ENCODE measurements around the gene IFRD2.

IFRD2 gene

DNA sequence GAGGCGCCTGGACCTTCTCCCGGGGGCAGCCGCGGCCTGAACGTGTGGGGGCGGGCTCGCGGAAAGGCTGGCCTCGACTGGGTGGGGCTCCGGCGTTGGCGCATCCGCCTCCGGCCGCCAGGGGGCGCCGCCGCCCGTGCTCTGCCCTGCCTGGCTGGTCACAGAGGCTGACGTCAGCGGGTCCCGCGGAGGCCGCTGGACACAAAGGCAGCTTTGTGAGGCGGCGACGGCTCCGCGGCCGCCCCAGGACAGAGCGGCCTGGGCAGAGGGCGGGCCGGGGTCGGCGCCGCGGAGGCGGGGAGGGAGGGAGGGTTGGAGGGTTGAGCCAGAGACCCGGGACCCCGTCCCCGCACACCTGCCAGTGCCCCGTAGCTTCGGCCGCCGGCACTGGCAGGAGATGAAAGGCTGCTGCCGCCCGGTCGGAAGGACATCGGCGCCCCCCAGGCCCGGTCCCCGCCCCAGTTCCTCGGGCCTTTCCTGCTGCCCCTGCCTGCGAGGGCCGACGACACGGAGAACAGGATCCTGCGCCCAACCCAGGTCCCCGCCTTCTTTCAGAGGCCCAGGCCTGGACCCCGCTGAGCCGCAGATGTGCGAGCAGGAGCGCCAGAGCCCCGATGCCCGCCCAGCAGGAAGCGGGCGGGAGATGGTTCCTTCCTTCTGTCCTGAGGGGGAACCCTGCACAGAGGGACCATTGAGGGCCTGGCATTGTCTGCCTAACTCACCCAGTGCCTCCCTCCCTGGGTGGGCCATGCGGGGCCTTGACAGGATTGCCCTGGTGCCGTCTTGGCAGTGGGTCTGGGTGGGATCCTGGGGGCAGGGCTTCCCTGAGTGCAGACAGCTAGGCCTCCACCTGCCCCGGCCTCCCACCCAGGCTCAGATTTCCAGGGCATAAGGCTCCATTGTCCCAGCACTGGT lies 31.9 kb downstream of the IFRD2 start:
- H2AFZ ChIP-seq (ENCODE audit: low read depth, low read length): no peak overlapping the region
- peaks cover 26% of the 10 kb centered on the region for H3K36me3 ChIP-seq (ENCODE audit: insufficient read depth, low read length)
- H3K4me1 ChIP-seq (ENCODE audit: insufficient read depth, low read length): peaks cover 59% of the 10 kb centered on the region
- peak overlapping the region; percentile 39 for H3K4me3 ChIP-seq (ENCODE audit: low read length)
- H3K9me3 ChIP-seq (ENCODE audit: low read length): no peaks in the 10 kb centered on the region
- no peaks in the 10 kb centered on the region for H3K27me3 ChIP-seq (ENCODE audit: insufficient read depth, low read length)

DNA sequence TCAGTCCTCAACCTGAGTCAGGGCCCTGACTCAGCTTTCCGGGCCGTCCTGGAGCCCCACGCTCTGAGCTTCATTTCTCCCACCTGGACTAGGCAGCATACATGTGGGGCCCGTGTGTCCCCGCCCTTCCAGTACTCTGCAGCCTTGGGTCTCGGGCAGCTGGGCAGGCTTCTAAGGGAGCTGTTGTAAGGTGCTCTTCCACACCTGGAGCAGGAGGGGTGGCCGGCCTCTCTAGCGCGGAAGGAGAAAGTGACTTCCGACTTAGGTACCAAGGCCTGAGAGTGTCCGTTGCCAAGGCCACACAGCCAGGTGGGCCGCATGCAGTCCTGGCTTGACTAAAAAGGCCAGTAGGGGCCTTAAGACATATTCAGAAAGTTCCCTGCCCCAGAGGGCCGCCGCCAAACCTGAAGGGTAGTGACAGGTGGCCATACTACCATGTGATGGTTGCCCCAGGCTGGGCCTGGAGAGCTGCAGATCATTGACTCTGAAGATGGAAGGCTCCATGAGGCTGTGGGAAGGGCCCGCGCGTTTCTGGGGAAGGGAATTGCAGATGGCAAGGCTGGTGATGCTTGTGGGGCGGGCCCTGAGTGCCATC lies 32.7 kb downstream of the IFRD2 start:
- Histone ChIP-seq H3K4me1 (ENCODE audit: insufficient read depth, low read length) (peaks cover 52% of the 10 kb centered on the region), H3K36me3 (ENCODE audit: insufficient read depth, low read length) (peaks cover 32% of the 10 kb centered on the region), H3K27me3 (ENCODE audit: insufficient read depth, low read length) (no peaks in the 10 kb centered on the region), H3K9me3 (ENCODE audit: low read length) (no peaks in the 10 kb centered on the region), H3K4me3 (ENCODE audit: low read length) (no peak overlapping the region), H2AFZ (ENCODE audit: low read depth, low read length) (no peak overlapping the region)

- H3K27me3 ChIP-seq (ENCODE audit: insufficient read depth, low read length): no peaks in the 10 kb centered on the region
- H3K4me1 ChIP-seq (ENCODE audit: insufficient read depth, low read length): peaks cover 46% of the 10 kb centered on the region
- H3K4me3 ChIP-seq (ENCODE audit: low read length): no peak overlapping the region
- H3K9me3 ChIP-seq (ENCODE audit: low read length): no peaks in the 10 kb centered on the region
- no peak overlapping the region for H2AFZ ChIP-seq (ENCODE audit: low read depth, low read length)
- H3K36me3 ChIP-seq (ENCODE audit: insufficient read depth, low read length): peaks cover 38% of the 10 kb centered on the region
These were observed 33.2 kb downstream of the IFRD2 start for GRCh38 chr3:50258979-50259378.

GRCh38 chr3:50258029-50258680 lies 34.1 kb downstream of the IFRD2 start:
- Histone ChIP-seq H3K36me3 (ENCODE audit: insufficient read depth, low read length) (peaks cover 44% of the 10 kb centered on the region), H3K4me1 (ENCODE audit: insufficient read depth, low read length) (peaks cover 41% of the 10 kb centered on the region), H3K27me3 (ENCODE audit: insufficient read depth, low read length) (no peaks in the 10 kb centered on the region), H3K4me3 (ENCODE audit: low read length) (no peak overlapping the region), H2AFZ (ENCODE audit: low read depth, low read length) (no peak overlapping the region), H3K9me3 (ENCODE audit: low read length) (no peaks in the 10 kb centered on the region)

DNA sequence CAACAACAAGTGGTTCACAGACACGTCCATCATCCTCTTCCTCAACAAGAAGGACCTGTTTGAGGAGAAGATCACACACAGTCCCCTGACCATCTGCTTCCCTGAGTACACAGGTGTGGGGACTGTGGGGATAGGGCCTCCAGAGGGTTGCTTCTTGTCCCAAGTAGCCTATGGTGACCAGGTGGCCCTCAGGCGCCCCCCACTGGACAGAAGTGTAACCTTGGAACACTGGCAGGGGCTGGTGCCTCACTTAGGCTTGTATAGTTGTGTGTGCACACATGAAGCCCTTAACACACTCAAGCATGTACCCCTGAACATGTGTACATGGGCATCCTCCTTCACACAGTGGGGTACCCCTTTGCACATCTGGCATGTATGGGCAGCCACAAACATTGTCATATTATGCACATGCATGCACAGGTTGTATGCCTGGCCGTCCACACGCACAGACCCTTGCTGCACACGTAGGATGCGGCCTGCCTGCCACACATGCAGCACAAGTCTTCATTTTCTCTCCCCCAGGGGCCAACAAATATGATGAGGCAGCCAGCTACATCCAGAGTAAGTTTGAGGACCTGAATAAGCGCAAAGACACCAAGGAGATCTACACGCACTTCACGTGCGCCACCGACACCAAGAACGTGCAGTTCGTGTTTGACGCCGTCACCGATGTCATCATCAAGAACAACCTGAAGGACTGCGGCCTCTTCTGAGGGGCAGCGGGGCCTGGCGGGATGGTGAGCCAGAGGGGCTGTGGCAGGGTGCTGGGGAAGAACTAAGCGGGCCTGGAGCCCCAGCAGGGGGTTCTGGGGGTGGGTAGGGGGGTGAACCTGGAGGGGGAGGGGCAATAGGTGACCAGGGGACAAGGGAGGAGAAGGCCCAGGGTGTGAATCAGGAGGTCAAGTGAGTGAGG lies 35.0 kb downstream of the IFRD2 start:
- Histone ChIP-seq H3K9me3 (ENCODE audit: low read length) (no peaks in the 10 kb centered on the region), H3K36me3 (ENCODE audit: insufficient read depth, low read length) (peaks cover 53% of the 10 kb centered on the region), H3K4me1 (ENCODE audit: insufficient read depth, low read length) (peaks cover 41% of the 10 kb centered on the region), H3K4me3 (ENCODE audit: low read length) (no peak overlapping the region), H3K27me3 (ENCODE audit: insufficient read depth, low read length) (no peaks in the 10 kb centered on the region), H2AFZ (ENCODE audit: low read depth, low read length) (no peak overlapping the region)

- Histone ChIP-seq H3K36me3 (ENCODE audit: insufficient read depth, low read length) (peaks cover 68% of the 10 kb centered on the region), H3K4me3 (ENCODE audit: low read length) (no peak overlapping the region), H3K9me3 (ENCODE audit: low read length) (no peaks in the 10 kb centered on the region), H3K4me1 (ENCODE audit: insufficient read depth, low read length) (peaks cover 28% of the 10 kb centered on the region), H2AFZ (ENCODE audit: low read depth, low read length) (no peak overlapping the region), H3K27me3 (ENCODE audit: insufficient read depth, low read length) (no peaks in the 10 kb centered on the region)
These were observed 37.0 kb downstream of the IFRD2 start for GRCh38 chr3:50255251-50255615.

- H3K9me3 ChIP-seq (ENCODE audit: low read length): no peaks in the 10 kb centered on the region
- H3K4me1 ChIP-seq (ENCODE audit: insufficient read depth, low read length): peaks cover 27% of the 10 kb centered on the region
- no peak overlapping the region for H3K4me3 ChIP-seq (ENCODE audit: low read length)
- H2AFZ ChIP-seq (ENCODE audit: low read depth, low read length): no peak overlapping the region
- no peaks in the 10 kb centered on the region for H3K27me3 ChIP-seq (ENCODE audit: insufficient read depth, low read length)
- H3K36me3 ChIP-seq (ENCODE audit: insufficient read depth, low read length): peaks cover 73% of the 10 kb centered on the region
These were observed 37.5 kb downstream of the IFRD2 start for GRCh38 chr3:50254577-50255250.

DNA sequence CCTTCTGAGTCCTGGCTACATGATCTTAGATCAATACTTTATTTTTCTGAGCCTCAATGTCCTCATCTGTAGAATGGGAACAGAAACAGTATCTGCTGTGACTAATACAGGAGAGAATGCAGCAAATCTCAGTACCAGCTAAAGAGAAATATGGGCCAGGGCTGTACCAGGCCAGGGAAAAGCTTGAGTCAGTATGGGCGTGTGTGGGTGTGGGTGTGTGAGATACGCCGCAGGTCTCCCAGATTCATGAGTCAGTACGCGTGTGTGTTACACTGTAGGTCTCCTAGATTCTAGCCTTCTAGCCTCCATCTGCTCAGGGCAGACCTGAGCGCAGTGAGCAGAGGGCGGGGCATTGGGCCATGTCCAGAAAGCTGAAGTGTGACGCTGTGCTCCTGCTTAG lies 41.0 kb downstream of the IFRD2 start:
- no peaks in the 10 kb centered on the region for H3K27me3 ChIP-seq (ENCODE audit: insufficient read depth, low read length)
- H3K9me3 ChIP-seq (ENCODE audit: low read length): no peaks in the 10 kb centered on the region
- no peak overlapping the region for H3K4me3 ChIP-seq (ENCODE audit: low read length)
- peaks cover 64% of the 10 kb centered on the region for H3K36me3 ChIP-seq (ENCODE audit: insufficient read depth, low read length)
- no peak overlapping the region for H2AFZ ChIP-seq (ENCODE audit: low read depth, low read length)
- peaks cover 16% of the 10 kb centered on the region for H3K4me1 ChIP-seq (ENCODE audit: insufficient read depth, low read length)

- Histone ChIP-seq H3K36me3 (ENCODE audit: insufficient read depth, low read length) (peaks cover 61% of the 10 kb centered on the region), H3K4me3 (ENCODE audit: low read length) (no peak overlapping the region), H3K27me3 (ENCODE audit: insufficient read depth, low read length) (no peaks in the 10 kb centered on the region), H3K4me1 (ENCODE audit: insufficient read depth, low read length) (peaks cover 23% of the 10 kb centered on the region), H3K9me3 (ENCODE audit: low read length) (no peaks in the 10 kb centered on the region), H2AFZ (ENCODE audit: low read depth, low read length) (no peak overlapping the region)
These were observed 41.7 kb downstream of the IFRD2 start for GRCh38 chr3:50250514-50250913.

GRCh38 chr3:50249457-50249856 lies 42.8 kb downstream of the IFRD2 start:
- H3K36me3 ChIP-seq (ENCODE audit: insufficient read depth, low read length): peaks cover 52% of the 10 kb centered on the region
- H2AFZ ChIP-seq (ENCODE audit: low read depth, low read length): no peak overlapping the region
- no peaks in the 10 kb centered on the region for H3K27me3 ChIP-seq (ENCODE audit: insufficient read depth, low read length)
- H3K9me3 ChIP-seq (ENCODE audit: low read length): no peaks in the 10 kb centered on the region
- peaks cover 27% of the 10 kb centered on the region for H3K4me1 ChIP-seq (ENCODE audit: insufficient read depth, low read length)
- H3K4me3 ChIP-seq (ENCODE audit: low read length): no peak overlapping the region

- Histone ChIP-seq H3K9me3 (ENCODE audit: low read length) (no peaks in the 10 kb centered on the region), H3K4me3 (ENCODE audit: low read length) (no peak overlapping the region), H3K36me3 (ENCODE audit: insufficient read depth, low read length) (peaks cover 46% of the 10 kb centered on the region), H2AFZ (ENCODE audit: low read depth, low read length) (no peak overlapping the region), H3K27me3 (ENCODE audit: insufficient read depth, low read length) (no peaks in the 10 kb centered on the region), H3K4me1 (ENCODE audit: insufficient read depth, low read length) (peaks cover 27% of the 10 kb centered on the region)
These were observed 43.8 kb downstream of the IFRD2 start for GRCh38 chr3:50248387-50248786.

- H2AFZ ChIP-seq (ENCODE audit: low read depth, low read length): no peak overlapping the region
- H3K4me3 ChIP-seq (ENCODE audit: low read length): peak overlapping the region; percentile 3
- no peaks in the 10 kb centered on the region for H3K9me3 ChIP-seq (ENCODE audit: low read length)
- H3K36me3 ChIP-seq (ENCODE audit: insufficient read depth, low read length): peaks cover 35% of the 10 kb centered on the region
- H3K4me1 ChIP-seq (ENCODE audit: insufficient read depth, low read length): peaks cover 42% of the 10 kb centered on the region
- no peaks in the 10 kb centered on the region for H3K27me3 ChIP-seq (ENCODE audit: insufficient read depth, low read length)
These were observed 45.7 kb downstream of the IFRD2 start for GRCh38 chr3:50246517-50246954.

Data from neuron (in vitro differentiated cells).